ENCODE results near the gene FANCC.
"Not testable (repeated sequence)": the region's sequence is repeated elsewhere in the genome, so short reads cannot be mapped to it uniquely, and the experiment has no call there.

The FANCC gene

GRCh38 chr9:95273369-95274022 is 44.0 kb downstream of the FANCC start:
- DNase-seq (ENCODE audit: low read depth) = no peak
- TF ChIP-seq CTCF (IDR thresholded peaks at IDR 0.05; ENCODE audit: insufficient read depth, low read depth, low read length, missing control alignments) = no peak
- no peak overlapping the region for H3K4me3 ChIP-seq (ENCODE audit: low read length)

GRCh38 chr9:95272830-95273229 is 44.7 kb downstream of the FANCC start:
- H3K4me3 ChIP-seq (ENCODE audit: low read length) = no peak overlapping the region
- no peak for TF ChIP-seq CTCF (IDR thresholded peaks at IDR 0.05; ENCODE audit: insufficient read depth, low read depth, low read length, missing control alignments)
- no peak for DNase-seq (ENCODE audit: low read depth)

- no peak overlapping the region for H3K4me3 ChIP-seq (ENCODE audit: low read length)
- DNase-seq (ENCODE audit: low read depth) = no peak
- TF ChIP-seq CTCF (IDR thresholded peaks at IDR 0.05; ENCODE audit: insufficient read depth, low read depth, low read length, missing control alignments) = no peak
Measured at GRCh38 chr9:95270790-95271189, 46.7 kb downstream of the FANCC start.

DNA sequence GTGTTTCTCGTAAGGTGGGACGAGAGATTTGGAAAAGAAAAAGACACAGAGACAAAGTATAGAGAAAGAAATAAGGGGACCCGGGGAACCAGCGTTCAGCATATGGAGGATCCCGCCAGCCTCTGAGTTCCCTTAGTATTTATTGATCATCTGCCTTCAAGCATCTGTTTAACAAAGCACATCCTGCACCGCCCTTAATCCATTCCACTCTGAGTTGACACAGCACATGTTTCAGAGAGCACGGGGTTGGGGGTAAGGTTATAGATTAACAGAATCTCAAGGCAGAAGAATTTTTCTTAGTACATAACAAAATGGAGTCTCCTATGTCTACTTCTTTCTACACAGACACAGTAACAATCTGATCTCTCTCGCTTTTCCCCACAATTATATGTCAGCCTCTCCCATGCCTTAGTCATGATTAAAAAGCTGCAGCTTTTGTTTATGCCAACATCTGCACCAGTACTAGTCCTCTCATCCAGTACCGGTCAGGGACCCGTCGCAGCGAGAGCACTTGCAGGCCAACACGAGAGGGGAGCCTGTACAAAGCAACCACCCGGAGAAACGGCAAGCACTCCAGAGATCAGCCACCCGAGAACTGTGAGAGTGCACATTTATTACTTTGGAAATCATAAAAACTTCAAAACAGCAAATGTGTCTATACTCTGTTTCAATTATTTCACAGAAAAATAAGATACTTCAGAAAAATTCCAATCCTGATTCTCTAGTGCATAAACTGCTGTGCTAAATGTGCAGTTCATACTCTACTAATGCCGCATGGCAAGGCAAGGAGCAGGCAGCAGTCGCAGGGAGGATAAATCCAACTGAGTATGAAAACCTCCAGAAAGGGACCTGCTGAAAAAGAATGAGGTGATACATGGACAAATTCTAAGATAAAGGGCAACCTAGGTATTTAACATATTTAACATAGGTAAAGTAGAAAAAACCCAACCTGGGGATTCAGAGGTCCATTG is 47.4 kb downstream of the FANCC start:
- not testable (repeated sequence) for DNase-seq (ENCODE audit: low read depth); H3K4me3 ChIP-seq (ENCODE audit: low read length)

GRCh38 chr9:95268681-95269080 is 48.8 kb downstream of the FANCC start:
- peak; percentile 48 for DNase-seq (ENCODE audit: low read depth)
- no peak overlapping the region for H3K4me3 ChIP-seq (ENCODE audit: low read length)
- TF ChIP-seq CTCF (IDR thresholded peaks at IDR 0.05; ENCODE audit: insufficient read depth, low read depth, low read length, missing control alignments) = peak; percentile 59

DNA sequence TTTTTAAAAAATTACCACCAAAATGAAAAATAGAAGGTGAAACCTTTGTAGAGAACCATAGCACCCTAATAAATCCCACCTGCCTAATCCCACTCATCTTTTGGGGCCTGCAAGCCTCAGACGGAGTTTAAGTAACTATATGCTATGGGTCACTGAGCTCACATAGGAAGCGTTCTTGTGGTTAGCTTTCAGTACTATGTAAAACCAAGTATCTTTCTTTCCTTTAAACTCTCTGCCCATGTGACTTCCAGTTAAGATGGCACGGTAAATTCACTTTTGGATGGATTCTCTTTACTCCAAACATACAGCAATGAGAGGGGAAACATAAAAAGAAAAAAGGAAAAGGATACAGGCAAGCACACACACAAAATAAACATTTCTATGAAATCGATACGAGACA is 50.9 kb downstream of the FANCC start:
- TF ChIP-seq CTCF (IDR thresholded peaks at IDR 0.05; ENCODE audit: insufficient read depth, low read depth, low read length, missing control alignments) = no peak
- H3K4me3 ChIP-seq (ENCODE audit: low read length) = no peak overlapping the region
- no peak for DNase-seq (ENCODE audit: low read depth)

GRCh38 chr9:95265960-95266359 is 51.5 kb downstream of the FANCC start:
- no peak for TF ChIP-seq CTCF (IDR thresholded peaks at IDR 0.05; ENCODE audit: insufficient read depth, low read depth, low read length, missing control alignments)
- no peak overlapping the region for H3K4me3 ChIP-seq (ENCODE audit: low read length)
- no peak for DNase-seq (ENCODE audit: low read depth)
